ENCODE measurements around the gene ATP8B1.

ATP8B1 gene

GRCh38 chr18:57697426-57697825, 105.7 kb downstream of the ATP8B1 start:
- ATAC-seq, result no peak
- TF ChIP-seq CSRNP3 (CRISPR knock-in tag; IDR thresholded peaks at IDR 0.05) (no peak), ZNF565 (CRISPR knock-in tag; conservative IDR thresholded peaks at IDR 0.05; ENCODE audit: low read depth) (no peak), ZNF70 (CRISPR knock-in tag; IDR thresholded peaks at IDR 0.05) (no peak), BACH2 (CRISPR knock-in tag; IDR thresholded peaks at IDR 0.05; ENCODE audit: borderline replicate concordance) (no peak), CSDC2 (CRISPR knock-in tag; IDR thresholded peaks at IDR 0.05) (no peak), POU6F1 (CRISPR knock-in tag; IDR thresholded peaks at IDR 0.05; ENCODE audit: borderline replicate concordance, low read depth) (no peak), ZC3H10 (CRISPR knock-in tag; IDR thresholded peaks at IDR 0.05) (no peak), SNAI2 (CRISPR knock-in tag; IDR thresholded peaks at IDR 0.05) (no peak), PATZ1 (CRISPR knock-in tag; IDR thresholded peaks at IDR 0.05; ENCODE audit: borderline replicate concordance) (no peak), ISL1 (CRISPR knock-in tag; IDR thresholded peaks at IDR 0.05) (no peak), RARB (CRISPR knock-in tag; IDR thresholded peaks at IDR 0.05) (no peak), OSR1 (CRISPR knock-in tag; IDR thresholded peaks at IDR 0.05) (no peak), GLIS3 (CRISPR knock-in tag; IDR thresholded peaks at IDR 0.05) (no peak)

- no peak for ATAC-seq
- TF ChIP-seq PPARA (CRISPR knock-in tag; IDR thresholded peaks at IDR 0.05; ENCODE audit: borderline replicate concordance) (no peak), GLIS3 (CRISPR knock-in tag; IDR thresholded peaks at IDR 0.05) (no peak), RARB (CRISPR knock-in tag; IDR thresholded peaks at IDR 0.05) (no peak), BACH2 (CRISPR knock-in tag; IDR thresholded peaks at IDR 0.05; ENCODE audit: borderline replicate concordance) (no peak), CSRNP3 (CRISPR knock-in tag; IDR thresholded peaks at IDR 0.05) (no peak), ZC3H10 (CRISPR knock-in tag; IDR thresholded peaks at IDR 0.05) (no peak), SNAI2 (CRISPR knock-in tag; IDR thresholded peaks at IDR 0.05) (no peak), CSDC2 (CRISPR knock-in tag; IDR thresholded peaks at IDR 0.05) (no peak)
Measured at GRCh38 chr18:57696271-57696670, 106.8 kb downstream of the ATP8B1 start.

GRCh38 chr18:57691363-57691762, 111.8 kb downstream of the ATP8B1 start:
- TF ChIP-seq PATZ1 (CRISPR knock-in tag; IDR thresholded peaks at IDR 0.05; ENCODE audit: borderline replicate concordance) (no peak), ZNF70 (CRISPR knock-in tag; IDR thresholded peaks at IDR 0.05) (no peak), POU6F1 (CRISPR knock-in tag; IDR thresholded peaks at IDR 0.05; ENCODE audit: borderline replicate concordance, low read depth) (no peak), ZC3H10 (CRISPR knock-in tag; IDR thresholded peaks at IDR 0.05) (no peak), TOX (CRISPR knock-in tag; IDR thresholded peaks at IDR 0.05; ENCODE audit: borderline replicate concordance) (no peak), GLIS3 (CRISPR knock-in tag; IDR thresholded peaks at IDR 0.05) (no peak), OSR1 (CRISPR knock-in tag; IDR thresholded peaks at IDR 0.05) (no peak), RARB (CRISPR knock-in tag; IDR thresholded peaks at IDR 0.05) (no peak), CREB5 (CRISPR knock-in tag; IDR thresholded peaks at IDR 0.05; ENCODE audit: low read depth) (no peak), ARNTL (CRISPR knock-in tag; IDR thresholded peaks at IDR 0.05; ENCODE audit: borderline replicate concordance, low read depth) (no peak)
- ATAC-seq, result no peak

Data from SK-N-SH treated with all-trans-retinoic acid at 6 μM for 48 hours (cell line).